Uterus (tissue), 4 donors: ENCODE results near the gene NAXE. TPM values are rescaled to one million over a fixed set of nuclear protein-coding genes. Genes with fewer than 3 reads are reported as not detected.

Source experiments
- DNase-seq, 2 donors: peaks; one replicate each; pipeline ENCODE4 v3.0.0-alpha.2; 2019 to 2020
- H3K27ac ChIP-seq, 2 donors: fragments of 200-600 bp; sonication (generic); 1 replicate in 1 of 2; 2 replicates in 1 of 2; pipeline ENCODE4 v1.5.1; 2016 to 2018
- H3K27me3 ChIP-seq, 2 donors: fragments of 200-600 bp; sonication (generic); one replicate each; pipeline ENCODE4 v1.5.1; 2018 to 2019; ENCODE audit warnings: control low read depth in 1 of 2
- H3K36me3 ChIP-seq, 2 donors: fragments of 200-600 bp; sonication (generic); one replicate each; pipeline ENCODE4 v1.5.1; 2019; ENCODE audit warnings: control low read depth in 1 of 2
- H3K4me1 ChIP-seq, 2 donors: fragments of 200-600 bp; sonication (generic); one replicate each; pipeline ENCODE4 v1.5.1; 2018 to 2019; ENCODE audit warnings: control low read depth in 1 of 2
- H3K4me3 ChIP-seq, 2 donors: fragments of 200-600 bp; sonication (generic); 1 replicate in 1 of 2; 2 replicates in 1 of 2; pipeline ENCODE4 v1.5.1; 2018 to 2019; ENCODE audit warnings: mild to moderate bottlenecking in 1 of 2
- H3K9me3 ChIP-seq, 2 donors: fragments of 200-600 bp; sonication (generic); one replicate each; pipeline ENCODE4 v1.5.1; 2019; ENCODE audit warnings: control low read depth in 1 of 2
- POLR2A ChIP-seq, 2 donors: fragments of 450-650 bp; IDR thresholded peaks; one replicate each; pipeline ENCODE4 v1.6.1; 2016; ENCODE audit warnings: antibody characterized with exemption in 2 of 2, mild to moderate bottlenecking in 1 of 2, moderate library complexity in 1 of 2
- intact Hi-C: fragments of 100-400 bp; cut with DNase I; formaldehyde crosslinking; loops from one replicate; pipeline ENCODE4 v1.15.1; 2023; ENCODE audit warnings: low total_unique reads
- total RNA-seq, 4 donors: library from RNA; depleted of rRNA in 3 of 4; stranded (reverse); fragments of >200 nt in 3 of 4; gene quantifications; one replicate each; pipeline versions ENCODE4 v1.1.0 to v1.2.4, GENCODE V29; 2014 to 2023
- TF ChIP-seq, protein P1 (sequence below), 4 experiments: fragments of 200-600 bp in 2 of 4; fragments of 450-650 bp in 2 of 4; sonication (generic) in 2 of 4; IDR thresholded peaks; one replicate each; pipeline ENCODE4 v1.5.1; 2016 to 2019; ENCODE audit warnings: antibody characterized with exemption in 4 of 4, mild to moderate bottlenecking in 2 of 4, moderate library complexity in 1 of 4
- donor health status: DM: yes; HTN: yes; CAD: no.

Gene NAXE
- total RNA-seq, 4 donors from 2014 or later: 39.5 to 74.4 (median 52.2) TPM

DNA sequence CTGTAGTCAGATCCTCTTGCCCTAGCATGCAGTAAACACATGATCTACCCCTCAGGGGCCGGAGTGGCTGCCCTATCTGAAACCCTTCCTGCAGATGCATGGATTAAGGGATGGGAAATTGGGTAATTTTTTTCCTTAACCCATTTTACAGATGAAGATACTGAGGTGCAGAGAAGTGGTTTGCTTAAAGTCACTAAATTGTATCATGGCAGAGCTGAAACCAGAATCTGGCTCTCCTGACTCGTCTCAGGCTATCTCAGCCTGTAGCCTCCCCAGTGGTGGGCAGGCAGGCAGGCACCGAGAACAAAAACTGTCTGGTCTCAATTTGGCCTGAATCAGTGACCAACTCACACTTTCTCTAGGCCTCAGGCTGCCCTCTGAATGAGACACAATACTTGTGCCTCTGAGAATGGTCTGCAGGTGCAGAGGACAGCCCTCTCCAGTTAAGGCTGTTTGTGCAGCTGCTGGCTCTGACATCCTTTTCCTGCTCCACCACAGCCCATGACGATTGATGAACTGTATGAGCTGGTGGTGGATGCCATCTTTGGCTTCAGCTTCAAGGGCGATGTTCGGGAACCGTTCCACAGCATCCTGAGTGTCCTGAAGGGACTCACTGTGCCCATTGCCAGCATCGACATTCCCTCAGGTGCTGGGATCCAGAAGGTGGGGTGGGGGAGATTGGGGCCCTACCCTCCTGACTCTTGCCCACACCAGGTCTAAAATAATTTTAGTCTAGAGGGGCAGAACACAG lies 1.5 kb downstream of the NAXE start:
- no peaks in the 10 kb centered on the region for H3K4me1 ChIP-seq
- H3K4me3 ChIP-seq: no peak overlapping the region
- H3K36me3 ChIP-seq: no peaks in the 10 kb centered on the region
- TF ChIP-seq, protein P1, sequence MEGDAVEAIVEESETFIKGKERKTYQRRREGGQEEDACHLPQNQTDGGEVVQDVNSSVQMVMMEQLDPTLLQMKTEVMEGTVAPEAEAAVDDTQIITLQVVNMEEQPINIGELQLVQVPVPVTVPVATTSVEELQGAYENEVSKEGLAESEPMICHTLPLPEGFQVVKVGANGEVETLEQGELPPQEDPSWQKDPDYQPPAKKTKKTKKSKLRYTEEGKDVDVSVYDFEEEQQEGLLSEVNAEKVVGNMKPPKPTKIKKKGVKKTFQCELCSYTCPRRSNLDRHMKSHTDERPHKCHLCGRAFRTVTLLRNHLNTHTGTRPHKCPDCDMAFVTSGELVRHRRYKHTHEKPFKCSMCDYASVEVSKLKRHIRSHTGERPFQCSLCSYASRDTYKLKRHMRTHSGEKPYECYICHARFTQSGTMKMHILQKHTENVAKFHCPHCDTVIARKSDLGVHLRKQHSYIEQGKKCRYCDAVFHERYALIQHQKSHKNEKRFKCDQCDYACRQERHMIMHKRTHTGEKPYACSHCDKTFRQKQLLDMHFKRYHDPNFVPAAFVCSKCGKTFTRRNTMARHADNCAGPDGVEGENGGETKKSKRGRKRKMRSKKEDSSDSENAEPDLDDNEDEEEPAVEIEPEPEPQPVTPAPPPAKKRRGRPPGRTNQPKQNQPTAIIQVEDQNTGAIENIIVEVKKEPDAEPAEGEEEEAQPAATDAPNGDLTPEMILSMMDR (IDR thresholded peaks at IDR 0.05): no peak
- no peak for TF ChIP-seq POLR2A (IDR thresholded peaks at IDR 0.05)
- no peak for DNase-seq
- H3K27me3 ChIP-seq: no peaks in the 10 kb centered on the region
- H3K9me3 ChIP-seq: no peaks in the 10 kb centered on the region
- intact Hi-C loops: no loop called here
- no peak overlapping the region for H3K27ac ChIP-seq

DNA sequence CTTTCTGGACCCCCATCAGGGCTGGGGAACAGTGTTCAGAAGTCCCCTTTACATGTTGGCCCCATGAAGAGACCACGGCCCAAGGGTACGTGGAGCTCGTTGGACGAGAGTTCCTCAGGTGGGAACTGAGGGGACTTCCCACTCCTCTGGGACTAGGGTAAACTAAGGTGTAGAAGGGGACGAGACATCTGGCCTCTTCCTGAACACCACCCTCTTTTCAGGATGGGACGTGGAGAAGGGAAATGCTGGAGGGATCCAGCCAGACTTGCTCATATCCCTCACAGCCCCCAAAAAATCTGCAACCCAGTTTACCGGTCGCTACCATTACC lies 2.0 kb downstream of the NAXE start:
- DNase-seq: no peak
- TF ChIP-seq POLR2A (IDR thresholded peaks at IDR 0.05): no peak
- TF ChIP-seq, protein P1 (IDR thresholded peaks at IDR 0.05): no peak
- H3K36me3 ChIP-seq: no peaks in the 10 kb centered on the region
- no peak overlapping the region for H3K27ac ChIP-seq
- no peaks in the 10 kb centered on the region for H3K4me1 ChIP-seq
- no peaks in the 10 kb centered on the region for H3K27me3 ChIP-seq
- H3K4me3 ChIP-seq: no peak overlapping the region
- intact Hi-C loops: no loop called here
- no peaks in the 10 kb centered on the region for H3K9me3 ChIP-seq

- H3K4me1 ChIP-seq: no peaks in the 10 kb centered on the region
- TF ChIP-seq, protein P1 (IDR thresholded peaks at IDR 0.05): no peak
- TF ChIP-seq POLR2A (IDR thresholded peaks at IDR 0.05): no peak
- H3K9me3 ChIP-seq: no peaks in the 10 kb centered on the region
- no peaks in the 10 kb centered on the region for H3K27me3 ChIP-seq
- no peak overlapping the region for H3K27ac ChIP-seq
- no peak overlapping the region for H3K4me3 ChIP-seq
- H3K36me3 ChIP-seq: no peaks in the 10 kb centered on the region
- intact Hi-C loops: no loop called here
- no peak for DNase-seq
Measured at GRCh38 chr1:156594190-156594589, 2.6 kb downstream of the NAXE start.

GRCh38 chr1:156595016-156595415 lies 3.4 kb downstream of the NAXE start:
- Histone ChIP-seq H3K27me3 (no peaks in the 10 kb centered on the region), H3K9me3 (no peaks in the 10 kb centered on the region), H3K4me3 (no peak overlapping the region), H3K27ac (no peak overlapping the region), H3K36me3 (no peaks in the 10 kb centered on the region), H3K4me1 (no peaks in the 10 kb centered on the region)
- intact Hi-C loops: no loop called here
- DNase-seq: no peak
- TF ChIP-seq POLR2A (IDR thresholded peaks at IDR 0.05): no peak
- TF ChIP-seq, protein P1 (IDR thresholded peaks at IDR 0.05): no peak

DNA sequence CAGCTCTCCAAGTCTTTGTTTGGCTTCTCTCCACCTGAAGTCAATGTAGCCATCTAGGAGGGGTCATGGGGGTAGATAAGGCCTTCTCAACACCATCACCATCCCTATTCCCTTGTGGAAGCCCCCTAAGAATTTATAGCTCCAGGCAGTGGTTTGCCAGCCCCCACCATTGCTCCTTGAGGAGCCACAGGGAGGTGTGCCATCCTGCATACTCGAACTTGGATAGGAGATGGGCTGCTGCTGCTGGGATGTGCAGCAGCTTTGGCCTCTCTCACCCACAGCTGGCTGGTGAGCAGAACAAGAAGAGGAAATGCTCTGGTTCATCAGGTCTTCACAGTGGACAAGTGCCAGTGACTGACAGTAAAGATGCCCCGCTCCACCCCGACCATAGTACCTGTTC lies 4.8 kb downstream of the NAXE start:
- Histone ChIP-seq H3K27ac (no peak overlapping the region), H3K36me3 (no peaks in the 10 kb centered on the region), H3K27me3 (no peaks in the 10 kb centered on the region), H3K4me1 (peaks cover 0 to 11% of the 10 kb centered on the region in 2 donors), H3K9me3 (no peaks in the 10 kb centered on the region), H3K4me3 (no peak overlapping the region)
- TF ChIP-seq POLR2A (IDR thresholded peaks at IDR 0.05): no peak
- TF ChIP-seq, protein P1 (IDR thresholded peaks at IDR 0.05): no peak
- no peak for DNase-seq
- intact Hi-C loops: no loop called here
